NCI-H2196 (cell line): ENCODE results near the gene WBP1L.

Source experiments
- DNase-seq: peaks from one replicate; lab custom pipeline; 2025; ENCODE audit not compliant: unreplicated experiment; lab: John Stamatoyannopoulos, UW

Gene WBP1L

DNA sequence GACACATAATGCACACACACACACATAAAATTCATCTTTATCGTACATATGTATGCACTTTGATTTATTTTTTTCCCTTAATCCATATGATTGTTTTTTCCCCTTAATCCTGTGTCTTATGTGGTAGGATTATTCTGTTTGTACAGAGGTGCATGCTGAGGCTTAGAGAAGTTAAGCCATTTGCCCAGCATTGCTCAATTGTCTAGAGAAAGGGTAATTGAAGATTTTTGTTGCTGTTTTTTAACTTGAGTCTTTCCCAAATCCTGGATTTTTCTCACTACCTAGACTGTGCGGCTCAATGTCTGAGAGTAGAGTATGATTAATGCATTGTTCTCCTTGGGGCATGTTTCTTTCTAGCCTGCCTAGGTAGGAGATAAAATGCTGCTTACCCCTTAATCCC, 35.0 kb downstream of the WBP1L start:
- DNase-seq = no peak

DNA sequence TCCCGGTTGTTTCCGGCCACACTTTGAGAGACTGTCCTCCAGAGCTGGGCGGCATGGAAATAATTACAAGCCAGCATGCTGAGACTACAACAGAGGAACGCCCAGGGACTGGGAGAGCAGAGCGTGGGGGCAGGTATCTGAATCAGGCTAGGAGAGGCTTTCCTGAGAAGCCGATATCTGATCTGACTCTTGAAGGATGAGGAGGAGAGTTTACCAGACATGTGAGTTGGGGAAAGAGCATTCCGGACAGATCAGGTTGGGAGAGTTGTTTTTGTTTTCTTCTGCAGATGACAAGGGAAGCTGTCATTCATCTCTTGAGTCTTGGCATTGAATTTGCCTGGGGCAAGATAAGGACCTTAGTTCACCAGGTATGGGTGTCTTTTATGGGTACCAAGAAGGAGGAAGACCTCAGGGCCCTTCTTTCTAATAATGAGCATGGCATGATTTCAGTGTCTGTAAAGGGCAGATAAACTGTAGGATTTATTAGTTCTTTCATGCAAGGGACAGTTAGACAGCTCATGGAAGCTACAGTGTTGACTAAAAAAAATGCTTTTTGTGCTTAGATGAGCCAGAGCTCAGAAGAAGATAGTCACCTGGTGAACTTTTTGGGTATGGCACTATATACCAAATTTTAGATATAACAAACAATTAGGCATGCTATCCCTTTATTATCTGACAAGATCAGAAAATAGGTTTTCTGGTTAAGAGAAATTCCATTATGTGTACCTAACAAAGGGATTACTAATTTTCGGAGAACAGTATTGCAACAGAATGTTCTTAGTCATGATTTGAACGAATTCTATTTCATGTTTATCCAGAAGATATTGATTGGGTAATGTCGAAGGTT, 36.2 kb downstream of the WBP1L start:
- DNase-seq = no peak

DNA sequence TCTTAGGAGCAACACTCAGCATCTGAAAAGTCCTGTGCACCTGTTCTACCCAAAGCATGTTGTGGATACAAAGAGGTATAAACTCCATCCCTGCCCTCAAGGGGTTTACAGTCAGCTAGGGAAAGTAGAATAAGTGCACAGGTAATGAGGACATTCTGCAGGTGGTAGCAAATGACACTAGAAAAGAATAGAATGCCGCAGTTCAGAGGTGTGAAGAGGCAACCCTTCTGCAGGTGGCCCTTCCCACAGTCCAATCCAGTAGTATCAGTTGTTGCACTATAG, 36.7 kb downstream of the WBP1L start:
- DNase-seq = no peak

DNA sequence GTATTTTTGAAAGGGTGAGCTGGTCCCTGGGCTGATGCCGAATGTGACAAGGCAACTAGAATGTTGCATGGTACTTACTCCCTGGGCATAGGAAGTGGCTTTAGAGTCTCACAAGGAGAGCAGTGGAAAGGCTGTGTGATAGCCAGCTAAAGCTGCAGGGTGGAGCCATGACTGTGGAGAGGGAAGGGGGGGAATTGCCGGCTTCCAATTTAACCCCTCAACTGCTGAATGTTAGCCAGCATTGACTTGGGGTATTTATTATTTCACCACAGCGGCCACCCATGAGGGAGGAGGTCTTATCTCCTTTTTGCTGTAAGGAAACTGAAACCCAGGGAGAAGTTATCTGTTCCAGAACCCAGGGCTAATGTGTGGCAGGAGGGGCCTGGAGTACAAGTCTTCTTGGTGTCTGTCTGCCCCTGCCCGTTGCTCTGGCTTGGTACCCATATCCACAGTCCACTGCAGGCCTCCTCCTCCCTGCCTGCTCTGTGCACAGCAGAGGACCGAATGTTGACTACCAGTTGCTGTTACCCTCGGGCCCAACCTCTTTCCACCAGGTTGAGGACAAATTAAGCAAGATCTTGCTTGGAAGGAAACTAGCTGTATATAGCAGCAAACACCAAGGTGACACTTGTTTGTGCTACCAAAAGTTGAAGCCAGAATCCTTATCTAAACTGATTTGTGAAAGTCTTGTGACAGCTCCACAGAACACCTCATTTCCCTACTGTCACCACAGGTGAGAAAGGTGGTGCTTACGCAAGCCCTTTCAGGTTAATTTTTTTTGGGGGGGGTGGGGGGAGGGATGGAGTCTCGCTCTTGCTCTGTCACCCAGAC, 37.6 kb downstream of the WBP1L start:
- no peak for DNase-seq

DNA sequence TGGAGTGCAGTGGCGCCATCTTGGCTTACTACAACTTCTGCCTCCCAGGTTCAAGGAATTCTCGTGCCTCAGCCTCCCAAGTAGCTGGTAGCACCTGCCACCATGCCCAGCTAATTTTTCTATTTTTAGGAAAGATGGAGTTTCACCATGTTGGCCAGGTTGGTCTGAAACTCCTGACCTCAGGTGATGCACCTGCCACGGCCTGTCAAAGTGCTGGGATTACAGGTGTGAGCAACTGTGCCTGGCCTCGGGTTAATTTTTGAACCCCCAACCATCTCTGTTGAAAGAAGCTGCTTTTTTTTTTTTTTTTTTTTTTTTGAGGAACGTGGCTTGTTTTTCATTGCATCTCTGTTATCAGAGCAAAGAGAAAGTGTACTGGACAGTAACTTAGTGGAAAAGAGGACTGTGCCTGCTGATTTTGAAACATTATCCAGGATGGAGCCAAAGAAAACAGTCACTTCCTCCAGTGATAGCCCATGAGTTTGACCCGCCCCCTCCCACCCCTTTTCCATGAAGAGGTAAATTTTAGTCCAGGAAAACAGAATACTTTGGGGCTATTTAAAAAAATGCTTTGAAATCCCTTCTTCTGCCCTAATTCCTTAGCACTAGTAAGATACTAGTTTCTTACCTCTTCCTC, 38.3 kb downstream of the WBP1L start:
- no peak for DNase-seq

DNA sequence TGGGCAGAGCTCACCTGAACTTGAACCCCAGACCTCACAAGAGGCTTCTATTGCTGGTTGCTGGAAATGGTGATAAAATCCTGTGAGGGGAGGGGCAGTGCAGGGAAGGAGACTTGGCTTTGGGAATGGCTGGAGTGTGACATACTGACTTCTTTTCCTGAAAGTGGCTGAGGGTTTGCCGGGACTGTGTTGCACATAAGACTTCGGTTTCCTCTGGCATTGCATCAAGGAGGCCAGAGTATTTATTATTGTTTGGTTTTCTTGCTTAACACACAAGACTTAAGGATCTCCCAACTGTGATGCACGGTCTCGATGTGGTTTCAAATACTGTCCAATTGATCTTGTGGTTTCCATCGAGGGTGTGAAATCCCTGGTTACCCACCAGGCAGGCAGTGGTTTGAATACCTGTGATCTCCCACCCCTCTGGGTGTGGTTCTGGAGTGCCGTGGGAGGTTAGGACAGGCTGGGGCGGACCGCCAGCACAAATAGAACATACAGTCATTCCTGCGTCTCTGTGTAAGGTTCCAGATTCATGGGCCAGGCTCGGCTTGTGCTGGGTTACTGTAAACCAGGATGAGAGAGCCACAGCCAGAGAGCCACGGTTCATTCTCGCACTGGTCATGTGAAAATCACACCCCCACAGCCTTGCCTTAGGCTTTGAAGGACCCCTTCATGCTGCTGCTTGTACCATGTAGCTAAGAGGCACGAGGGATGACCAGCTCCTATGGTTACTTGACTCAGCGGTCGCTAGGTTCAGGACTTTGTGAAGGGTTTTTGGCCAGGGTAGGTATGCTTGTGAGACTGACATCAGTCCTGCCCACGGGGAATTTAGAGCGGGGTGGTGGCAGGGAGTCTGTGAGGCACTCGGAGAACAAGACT, 39.2 kb downstream of the WBP1L start:
- DNase-seq = no peak

DNA sequence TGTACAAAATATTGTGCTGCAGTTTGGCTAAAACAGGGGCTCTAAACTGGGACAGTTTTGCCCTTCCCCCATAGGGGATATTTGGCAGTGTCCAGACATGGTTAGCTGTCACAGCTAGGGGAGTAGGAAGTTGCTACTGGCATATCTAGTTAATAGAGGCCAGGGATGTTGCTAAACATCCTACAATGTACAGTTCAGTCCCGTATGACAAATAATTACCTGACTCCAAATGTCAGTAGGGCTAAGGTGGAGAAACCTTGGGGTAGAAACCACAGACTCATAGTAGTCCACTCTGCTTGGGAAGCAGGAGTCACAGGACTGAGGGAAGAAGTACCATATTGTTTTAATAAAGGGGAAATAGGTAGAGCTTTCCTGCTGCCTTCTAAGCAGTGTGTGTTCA, 39.8 kb downstream of the WBP1L start:
- DNase-seq = no peak

DNA sequence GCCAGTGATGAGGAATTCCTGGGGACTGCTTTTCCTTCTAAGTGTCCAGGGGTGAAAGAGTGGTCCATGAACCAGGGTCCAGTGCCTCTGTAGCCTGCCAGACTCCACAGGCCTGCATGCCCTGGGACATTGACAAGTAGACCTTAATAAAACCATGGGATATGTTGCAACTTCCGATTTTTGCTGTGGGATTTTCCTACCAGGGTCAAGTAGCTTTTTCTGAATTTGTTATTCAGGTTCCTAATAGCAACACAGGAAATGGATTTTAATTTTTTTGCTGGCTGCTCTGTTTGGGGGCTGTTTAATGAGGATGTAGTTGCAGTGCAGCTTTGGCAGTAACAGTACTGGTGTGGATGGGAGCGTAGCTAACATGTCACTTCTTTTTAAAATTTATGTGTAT, 42.1 kb downstream of the WBP1L start:
- no peak for DNase-seq

DNA sequence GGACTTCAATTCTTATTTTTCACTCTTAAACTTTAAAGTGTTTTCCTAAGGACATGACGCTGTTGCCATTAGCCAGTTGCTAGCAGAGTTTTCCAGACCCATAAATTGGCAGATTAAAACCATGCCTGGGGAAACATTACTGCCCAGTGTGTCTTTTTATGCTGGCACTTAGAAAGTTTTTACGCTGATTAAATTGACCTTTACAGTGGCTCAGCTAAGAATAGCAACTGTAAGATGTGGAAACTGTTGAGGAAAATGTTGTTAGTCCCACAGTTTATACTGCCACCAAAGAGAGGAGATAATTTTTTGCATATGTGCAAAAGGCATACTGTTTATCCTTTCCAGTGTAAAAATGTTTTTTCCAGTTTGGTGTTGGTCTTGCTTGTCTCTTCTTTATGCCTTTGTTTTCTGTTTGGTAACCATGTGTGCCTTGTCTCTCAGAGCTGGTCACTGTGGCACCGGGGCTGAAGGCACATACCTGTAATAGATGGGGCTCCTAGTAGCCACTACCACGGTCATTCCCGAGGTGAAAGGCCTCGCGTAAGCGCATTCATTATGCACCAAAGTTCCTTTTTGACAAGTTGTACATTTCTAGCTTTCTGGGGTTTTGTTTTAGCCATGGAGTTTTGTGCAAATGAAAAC, 48.1 kb downstream of the WBP1L start:
- no peak for DNase-seq

DNA sequence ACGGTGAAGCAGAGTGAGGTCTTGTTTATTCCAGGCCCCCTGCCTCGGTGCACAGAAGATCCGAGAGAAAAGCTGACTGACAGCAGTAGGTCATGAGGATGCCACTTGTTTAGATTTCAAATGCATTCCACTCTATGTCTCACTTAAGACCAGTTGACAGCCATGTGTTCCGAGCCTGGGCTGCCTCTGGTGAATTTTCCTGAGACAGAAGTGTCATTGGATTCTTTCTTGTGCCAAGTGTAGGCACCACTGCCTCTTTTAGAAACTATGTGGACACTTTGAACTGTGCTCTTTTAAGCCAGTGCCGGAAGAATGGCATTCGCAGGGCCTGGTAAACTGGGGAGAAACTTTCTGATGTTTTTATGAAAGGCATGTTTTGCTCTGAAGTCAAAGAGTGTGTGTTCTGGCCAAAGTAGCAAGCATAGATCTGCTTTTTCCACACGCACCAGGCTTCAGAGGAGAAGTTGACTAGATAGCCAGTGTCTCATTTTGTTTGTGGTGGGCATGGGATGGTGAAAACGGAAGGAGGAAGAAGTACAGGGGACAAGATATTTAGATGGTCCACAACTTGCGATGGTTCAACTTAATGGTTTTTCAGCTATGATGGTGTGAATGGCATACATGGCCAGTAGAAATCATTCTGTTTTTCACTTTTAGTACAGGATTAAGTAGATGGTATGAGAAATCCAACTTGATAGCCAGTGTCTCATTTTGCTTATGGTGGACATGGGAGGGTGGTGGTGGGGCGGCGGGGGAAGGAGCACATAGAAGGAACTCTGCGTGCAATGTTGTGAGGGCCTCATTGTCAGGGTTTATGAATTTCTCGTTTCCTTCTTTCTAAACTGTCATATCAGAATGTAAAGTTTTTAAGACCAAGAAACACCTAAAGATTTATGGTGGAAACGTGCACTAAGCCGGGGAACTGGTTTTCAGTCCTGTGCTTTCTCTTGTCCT, 52.0 kb downstream of the WBP1L start:
- DNase-seq = no peak

DNA sequence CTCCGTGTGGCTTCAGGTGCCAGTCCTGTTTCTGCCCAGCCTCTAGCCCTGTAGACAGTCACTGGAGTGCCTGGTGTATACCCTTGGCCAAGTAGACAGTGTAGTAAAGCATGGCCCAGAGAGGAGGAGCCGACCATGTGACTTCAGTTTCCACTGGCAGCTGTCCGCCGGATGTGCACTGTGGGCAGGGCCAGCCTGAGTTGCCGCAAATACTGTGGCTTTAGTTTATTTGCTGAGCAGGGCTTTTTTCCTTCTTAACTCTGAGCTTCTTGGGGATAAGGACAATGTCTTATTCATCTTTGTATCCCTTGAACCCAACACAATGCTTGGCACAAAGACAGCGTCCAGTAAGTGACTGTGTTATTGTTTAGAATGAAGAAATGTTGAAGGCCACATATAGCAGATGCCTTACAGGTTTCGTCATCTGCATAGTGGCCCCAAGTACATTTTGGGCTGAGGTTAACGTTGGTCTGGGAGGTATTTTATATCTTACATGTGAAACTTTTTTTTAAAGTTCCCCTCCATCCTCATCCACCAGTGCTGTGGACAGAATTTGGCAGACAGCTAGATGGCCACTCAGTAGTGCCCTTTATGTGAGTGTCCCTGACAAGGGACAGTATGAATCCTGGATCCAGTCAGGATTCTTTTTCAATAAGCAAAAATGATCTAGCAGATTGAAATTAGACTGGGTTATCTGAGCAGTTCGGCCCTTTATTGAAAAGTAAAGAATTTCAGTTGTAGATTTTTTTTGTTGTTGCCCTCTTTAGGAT, 52.8 kb downstream of the WBP1L start:
- DNase-seq = no peak

DNA sequence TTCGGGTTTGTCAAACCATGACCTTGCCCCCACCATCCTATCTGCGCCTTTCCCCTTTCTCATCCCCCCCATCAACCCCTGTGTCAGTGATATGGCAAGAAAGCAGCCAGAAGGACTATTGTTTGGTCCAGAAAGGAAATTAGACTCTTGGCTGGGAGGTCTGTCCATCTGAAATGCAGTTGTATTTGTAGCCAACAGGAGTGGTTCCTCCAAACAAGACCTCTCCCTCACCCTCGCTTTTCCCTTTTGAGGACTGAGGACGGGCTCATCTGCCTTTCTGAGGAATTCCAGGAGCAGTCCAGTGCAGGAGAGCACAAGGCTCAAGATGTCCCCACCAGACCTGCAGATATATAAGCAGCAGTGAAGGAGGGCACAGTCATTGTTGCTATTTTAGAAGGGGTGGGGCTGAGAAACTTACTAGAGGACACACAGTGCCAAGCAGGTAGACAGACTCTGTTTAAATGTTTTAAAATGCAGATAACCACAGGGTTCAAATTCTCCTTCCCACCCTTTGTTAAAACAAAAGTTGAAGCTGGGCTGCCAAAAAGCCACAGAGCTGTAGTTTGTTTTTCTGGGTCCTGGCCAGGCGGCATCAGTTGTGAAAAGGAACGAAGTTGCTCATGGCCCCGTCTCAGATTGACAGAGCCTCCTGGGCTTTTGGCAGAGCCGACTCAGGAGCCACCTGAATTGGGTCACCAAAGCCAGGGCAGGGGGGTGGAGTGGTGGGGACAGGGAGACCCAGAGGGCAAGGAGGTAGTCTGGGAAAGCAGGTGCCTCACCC, 56.1 kb downstream of the WBP1L start:
- DNase-seq = no peak

DNA sequence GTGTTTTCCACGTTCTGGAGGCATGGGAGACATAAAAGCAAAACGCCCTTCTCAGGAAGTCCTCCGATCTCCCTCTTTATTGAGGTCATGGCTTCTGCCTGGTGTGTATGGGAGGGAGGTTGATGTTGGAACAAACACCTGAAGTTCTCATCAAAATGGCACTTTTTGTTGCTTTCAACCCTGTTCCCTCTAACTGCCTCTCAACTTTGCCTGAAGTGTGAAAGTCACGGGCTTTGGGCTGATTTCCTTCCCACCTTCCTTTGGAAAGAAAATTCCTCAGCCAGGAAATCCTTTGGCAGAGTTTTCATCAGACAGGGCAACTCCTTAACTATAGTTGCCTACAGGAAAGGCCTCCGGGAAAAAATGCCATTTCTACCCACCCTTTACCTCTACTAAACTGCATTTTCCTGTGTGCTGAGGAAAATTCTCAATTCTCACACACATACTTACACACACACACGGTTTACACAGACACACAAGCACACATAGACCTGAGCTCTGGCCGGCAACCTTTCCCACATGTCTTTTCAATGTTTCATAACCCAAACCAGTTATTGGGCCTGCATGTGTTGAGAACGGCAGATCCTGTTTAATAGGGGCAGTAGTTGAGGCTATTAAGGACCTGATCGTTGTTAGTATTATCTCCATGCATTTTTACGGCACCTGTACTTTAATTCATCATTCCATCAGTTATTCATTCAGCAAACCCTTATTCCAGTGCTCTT, 57.0 kb downstream of the WBP1L start:
- DNase-seq = no peak

DNA sequence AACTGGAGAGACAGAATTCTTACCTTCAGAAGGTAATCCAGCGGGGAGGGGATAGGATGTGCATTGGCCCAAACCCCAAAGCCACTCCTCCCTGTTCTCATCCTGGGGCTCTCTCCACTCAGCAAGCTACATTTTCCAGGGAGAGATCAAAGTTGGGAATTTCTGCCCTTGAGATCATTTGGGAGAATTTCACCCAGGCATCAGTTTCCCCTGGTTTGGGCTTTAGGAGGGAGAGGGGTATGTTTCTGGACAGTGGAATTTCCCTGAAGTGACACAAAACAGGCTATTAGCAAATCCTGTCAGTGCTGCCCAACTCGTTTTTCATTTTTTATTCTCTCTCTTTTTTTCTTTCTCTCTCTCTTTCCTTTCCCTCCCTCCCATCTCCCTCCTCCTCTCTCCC, 57.7 kb downstream of the WBP1L start:
- DNase-seq = no peak

DNA sequence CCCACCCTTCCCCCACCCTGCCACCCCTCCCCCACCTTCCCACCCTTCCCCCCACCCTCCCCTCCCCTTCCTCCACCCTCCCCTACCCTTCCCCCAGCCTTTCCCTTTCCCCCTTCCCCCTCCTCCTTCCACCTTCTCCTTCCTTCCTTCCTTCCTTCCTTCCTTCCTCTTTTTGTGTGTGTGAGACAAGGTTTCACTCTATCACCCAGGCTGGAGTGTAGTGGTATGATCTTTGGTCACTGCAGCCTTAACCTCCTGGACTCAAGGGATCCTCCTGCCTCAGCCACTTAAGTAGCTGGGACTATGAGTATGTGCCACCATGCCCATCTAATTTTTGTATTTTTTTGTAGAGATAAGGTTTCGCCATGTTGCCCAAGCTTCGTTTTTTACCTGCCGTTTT, 58.2 kb downstream of the WBP1L start:
- no peak for DNase-seq

DNA sequence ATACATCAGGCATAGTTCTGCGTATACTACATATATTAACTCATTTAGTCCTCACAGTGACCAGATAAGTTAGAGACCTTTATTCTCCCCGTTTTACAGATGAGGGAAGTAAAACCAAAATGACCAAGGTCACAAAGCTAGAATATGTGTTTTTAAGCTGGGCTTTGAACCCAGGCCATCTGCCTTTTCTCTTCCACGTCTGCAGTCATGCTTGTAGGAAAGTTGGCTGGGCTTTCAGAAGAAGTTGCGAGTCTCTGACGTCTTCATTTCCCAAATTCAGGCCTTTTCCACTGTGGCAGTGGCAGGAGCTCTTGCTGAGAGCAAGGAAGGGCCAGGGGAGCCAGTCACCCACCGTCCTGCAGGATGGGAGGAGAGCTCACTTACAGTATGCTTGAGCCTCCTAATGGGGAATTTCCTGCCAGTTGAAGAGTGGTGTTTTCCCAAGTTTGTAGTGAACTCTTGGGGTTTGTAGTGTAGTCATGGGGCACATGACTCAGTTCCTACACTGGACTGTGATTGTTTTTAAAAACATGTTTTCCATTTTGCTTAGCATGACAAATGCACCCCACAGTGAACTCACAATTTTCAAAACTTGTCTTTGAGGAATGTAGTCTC, 59.3 kb downstream of the WBP1L start:
- no peak for DNase-seq
